PC-3 (cell line): Measurements from ENCODE around the gene RC3H1. TPM values are rescaled to one million over a fixed set of nuclear protein-coding genes. Genes with fewer than 3 reads are reported as not detected.
"Not testable (repeated sequence)": the region's sequence is repeated elsewhere in the genome, so short reads cannot be mapped to it uniquely, and the experiment has no call there.

Experiments used
- ATAC-seq: fragments of 200-7000 bp; cut with Tn5 transposase; 2 replicates; pipeline ENCODE4 v1.9.1; 2020; ENCODE audit warnings: mild to moderate bottlenecking, moderate library complexity
- BruUV-seq: library from RNA; stranded (reverse); fragments of 400-500 nt; replicated peaks from 2 replicates; lab custom pipeline; 2021; lab: Mats Ljungman, UMichigan
- CTCF ChIA-PET: fragments of 300-600 bp; sonication (Branson Sonifier 250); formaldehyde crosslinking; loops from one replicate; lab custom pipeline; 2022; ENCODE audit warnings: antibody characterized with exemption; lab: Charles Lee
- POLR2A ChIA-PET: fragments of 300-600 bp; sonication (Branson Sonifier 250); formaldehyde crosslinking; loops from one replicate; lab custom pipeline; 2022; ENCODE audit warnings: antibody characterized with exemption; ENCODE audit not compliant: unreplicated experiment; lab: Charles Lee
- DNase-seq: peaks from one replicate; pipeline ENCODE4 v3.0.0-alpha.2; 2015
- H2AFZ ChIP-seq: fragments of 300-600 bp; sonication (generic); 2 replicates; pipeline ENCODE4 v1.6.0; 2016; ENCODE audit warnings: antibody characterized with exemption, low read length
- H3F3A ChIP-seq: fragments of 300-600 bp; sonication (generic); one replicate; pipeline ENCODE4 v1.6.0; 2017; ENCODE audit warnings: antibody characterized with exemption, low read length, control low read depth, mild to moderate bottlenecking; ENCODE audit not compliant: unreplicated experiment
- H3K27ac ChIP-seq: fragments of 300-600 bp; sonication (generic); 2 replicates; pipeline ENCODE4 v1.5.1; 2016; ENCODE audit warnings: mild to moderate bottlenecking, low read length
- H3K27me3 ChIP-seq: fragments of 300-600 bp; sonication (generic); 2 replicates; pipeline ENCODE4 v1.6.1; 2016; ENCODE audit warnings: low read length, mixed read lengths
- H3K36me3 ChIP-seq: fragments of 300-600 bp; sonication (generic); 2 replicates; pipeline ENCODE4 v1.6.1; 2016; ENCODE audit warnings: low read depth, mixed run types, low read length, mixed read lengths
- H3K4me1 ChIP-seq: fragments of 300-600 bp; sonication (generic); 2 replicates; pipeline ENCODE4 v1.5.1; 2016; ENCODE audit warnings: low read length; ENCODE audit not compliant: insufficient read depth
- H3K4me2 ChIP-seq: fragments of 300-600 bp; sonication (generic); 2 replicates; pipeline ENCODE4 v1.6.0; 2016; ENCODE audit warnings: low read length
- H3K4me3 ChIP-seq: fragments of 300-600 bp; sonication (generic); 2 replicates; pipeline ENCODE4 v1.5.1; 2016; ENCODE audit warnings: mild to moderate bottlenecking, low read length, mixed read lengths
- H3K79me2 ChIP-seq: fragments of 300-600 bp; sonication (generic); 2 replicates; pipeline ENCODE4 v1.6.1; 2017; ENCODE audit warnings: low read length, mixed read lengths
- H3K9ac ChIP-seq: fragments of 300-600 bp; sonication (generic); 2 replicates; pipeline ENCODE4 v1.6.0; 2016; ENCODE audit warnings: mild to moderate bottlenecking, low read length
- H3K9me2 ChIP-seq: fragments of 300-600 bp; sonication (generic); replicated peaks from 2 replicates; pipeline ENCODE4 v1.6.1; 2016; ENCODE audit warnings: mixed run types, low read length, mixed read lengths
- H3K9me3 ChIP-seq: fragments of 300-600 bp; sonication (generic); 2 replicates; pipeline ENCODE4 v1.6.1; 2016; ENCODE audit warnings: low read length, mixed read lengths
- H4K20me1 ChIP-seq: fragments of 300-600 bp; sonication (generic); 2 replicates; pipeline ENCODE4 v1.6.1; 2016; ENCODE audit warnings: low read length, mixed read lengths
- EZH2 ChIP-seq: fragments of 300-600 bp; sonication (generic); IDR thresholded peaks from one replicate; pipeline ENCODE4 v1.6.1; 2017; ENCODE audit warnings: antibody characterized with exemption, mild to moderate bottlenecking, low read length; ENCODE audit not compliant: unreplicated experiment
- EZH2phosphoT487 ChIP-seq: fragments of 300-600 bp; sonication (generic); IDR thresholded peaks from 2 replicates; pipeline ENCODE4 v1.6.1; 2018; ENCODE audit warnings: mild to moderate bottlenecking, antibody characterized with exemption, low read length, borderline replicate concordance
- intact Hi-C: fragments of 100-400 bp; cut with micrococcal nuclease; formaldehyde crosslinking; loops from 2 replicates; pipeline ENCODE4 v1.9.0; 2023
- total RNA-seq: library from RNA; depleted of rRNA; stranded (reverse); fragments of >200 nt; gene quantifications from 2 replicates; pipeline ENCODE4 v1.2.3, GENCODE V29; 2014
- TF ChIP-seq, protein P1 (sequence below): fragments of 300-600 bp; sonication (generic); conservative IDR thresholded peaks from 2 replicates; pipeline ENCODE4 v1.5.1; 2017; ENCODE audit warnings: antibody characterized with exemption, low read depth, mild to moderate bottlenecking, low read length

The RC3H1 gene
- total RNA-seq, 1 experiment from 2014 or later: 7.5 TPM

DNA sequence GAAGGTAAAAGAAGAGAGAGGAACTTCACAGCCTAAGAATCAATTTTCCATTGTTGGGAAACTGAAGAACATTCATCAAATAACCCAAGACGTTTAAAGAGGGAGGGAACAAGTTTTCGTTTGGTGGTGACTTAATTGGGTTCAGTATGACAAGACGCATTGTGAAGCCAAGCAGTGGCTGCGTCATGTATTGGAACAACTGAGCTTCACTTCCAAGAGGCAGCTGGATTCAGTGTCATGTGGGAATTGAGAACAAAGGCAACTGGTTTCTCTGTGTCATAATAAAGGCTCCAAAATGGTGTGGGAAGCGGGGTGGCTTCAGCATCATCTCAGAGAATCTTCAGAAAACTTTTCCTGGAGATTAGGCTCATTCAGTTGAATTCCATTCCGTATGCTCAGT lies 29.8 kb upstream of the RC3H1 start:
- H3K27me3 ChIP-seq: no peaks in the 10 kb centered on the region
- no peak overlapping the region for H3K9ac ChIP-seq
- no peaks in the 10 kb centered on the region for H3K79me2 ChIP-seq
- H3K27ac ChIP-seq: no peak overlapping the region
- no TSS peak for BruUV-seq
- POLR2A ChIA-PET: no interaction called here
- H2AFZ ChIP-seq: no peak overlapping the region
- no peaks in the 10 kb centered on the region for H3K9me2 ChIP-seq
- no peaks in the 10 kb centered on the region for H3K36me3 ChIP-seq
- TF ChIP-seq, protein P1, sequence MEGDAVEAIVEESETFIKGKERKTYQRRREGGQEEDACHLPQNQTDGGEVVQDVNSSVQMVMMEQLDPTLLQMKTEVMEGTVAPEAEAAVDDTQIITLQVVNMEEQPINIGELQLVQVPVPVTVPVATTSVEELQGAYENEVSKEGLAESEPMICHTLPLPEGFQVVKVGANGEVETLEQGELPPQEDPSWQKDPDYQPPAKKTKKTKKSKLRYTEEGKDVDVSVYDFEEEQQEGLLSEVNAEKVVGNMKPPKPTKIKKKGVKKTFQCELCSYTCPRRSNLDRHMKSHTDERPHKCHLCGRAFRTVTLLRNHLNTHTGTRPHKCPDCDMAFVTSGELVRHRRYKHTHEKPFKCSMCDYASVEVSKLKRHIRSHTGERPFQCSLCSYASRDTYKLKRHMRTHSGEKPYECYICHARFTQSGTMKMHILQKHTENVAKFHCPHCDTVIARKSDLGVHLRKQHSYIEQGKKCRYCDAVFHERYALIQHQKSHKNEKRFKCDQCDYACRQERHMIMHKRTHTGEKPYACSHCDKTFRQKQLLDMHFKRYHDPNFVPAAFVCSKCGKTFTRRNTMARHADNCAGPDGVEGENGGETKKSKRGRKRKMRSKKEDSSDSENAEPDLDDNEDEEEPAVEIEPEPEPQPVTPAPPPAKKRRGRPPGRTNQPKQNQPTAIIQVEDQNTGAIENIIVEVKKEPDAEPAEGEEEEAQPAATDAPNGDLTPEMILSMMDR: no peak
- no peak for TF ChIP-seq EZH2
- no peak for TF ChIP-seq EZH2phosphoT487
- H3F3A ChIP-seq: no peaks in the 10 kb centered on the region
- DNase-seq: no peak
- H3K4me3 ChIP-seq: no peak overlapping the region
- intact Hi-C loops: no loop called here
- no peaks in the 10 kb centered on the region for H3K4me1 ChIP-seq
- CTCF ChIA-PET: no interaction called here
- H3K9me3 ChIP-seq: no peaks in the 10 kb centered on the region
- H3K4me2 ChIP-seq: no peak overlapping the region
- no peaks in the 10 kb centered on the region for H4K20me1 ChIP-seq
- ATAC-seq: no peak

DNA sequence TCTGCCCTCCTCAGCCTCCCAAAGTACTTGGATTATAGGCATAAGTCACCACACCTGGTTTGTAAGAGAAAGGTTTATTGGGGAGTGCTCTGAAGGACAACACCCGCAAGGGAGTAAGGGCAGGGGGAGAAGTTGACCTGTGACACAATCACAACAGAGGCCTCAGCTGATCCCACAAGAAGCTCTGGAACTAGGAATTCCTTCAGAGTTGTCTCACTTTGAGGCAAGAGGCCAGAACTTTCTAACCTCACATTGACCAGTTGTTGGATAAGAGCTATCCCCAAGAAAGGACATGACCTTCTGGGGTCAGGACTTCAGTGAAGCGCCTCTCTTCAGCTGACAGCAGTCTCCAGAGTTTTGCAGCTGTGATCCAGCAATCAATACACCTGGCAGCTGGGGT lies 27.4 kb upstream of the RC3H1 start:
- H3K9me2 ChIP-seq: no peaks in the 10 kb centered on the region
- no peak overlapping the region for H2AFZ ChIP-seq
- H3F3A ChIP-seq: no peaks in the 10 kb centered on the region
- TF ChIP-seq, protein P1: no peak
- TF ChIP-seq EZH2phosphoT487: no peak
- TF ChIP-seq EZH2: no peak
- DNase-seq (no peak), ATAC-seq (no peak)
- CTCF ChIA-PET: no interaction called here
- no peaks in the 10 kb centered on the region for H3K9me3 ChIP-seq
- no peak overlapping the region for H3K9ac ChIP-seq
- no peak overlapping the region for H3K27ac ChIP-seq
- H3K4me1 ChIP-seq: no peaks in the 10 kb centered on the region
- no peak overlapping the region for H3K4me3 ChIP-seq
- no peaks in the 10 kb centered on the region for H3K79me2 ChIP-seq
- intact Hi-C loops: no loop called here
- BruUV-seq: no TSS peak
- no peaks in the 10 kb centered on the region for H3K36me3 ChIP-seq
- H3K4me2 ChIP-seq: no peak overlapping the region
- H4K20me1 ChIP-seq: no peaks in the 10 kb centered on the region
- POLR2A ChIA-PET: no interaction called here
- H3K27me3 ChIP-seq: no peaks in the 10 kb centered on the region

DNA sequence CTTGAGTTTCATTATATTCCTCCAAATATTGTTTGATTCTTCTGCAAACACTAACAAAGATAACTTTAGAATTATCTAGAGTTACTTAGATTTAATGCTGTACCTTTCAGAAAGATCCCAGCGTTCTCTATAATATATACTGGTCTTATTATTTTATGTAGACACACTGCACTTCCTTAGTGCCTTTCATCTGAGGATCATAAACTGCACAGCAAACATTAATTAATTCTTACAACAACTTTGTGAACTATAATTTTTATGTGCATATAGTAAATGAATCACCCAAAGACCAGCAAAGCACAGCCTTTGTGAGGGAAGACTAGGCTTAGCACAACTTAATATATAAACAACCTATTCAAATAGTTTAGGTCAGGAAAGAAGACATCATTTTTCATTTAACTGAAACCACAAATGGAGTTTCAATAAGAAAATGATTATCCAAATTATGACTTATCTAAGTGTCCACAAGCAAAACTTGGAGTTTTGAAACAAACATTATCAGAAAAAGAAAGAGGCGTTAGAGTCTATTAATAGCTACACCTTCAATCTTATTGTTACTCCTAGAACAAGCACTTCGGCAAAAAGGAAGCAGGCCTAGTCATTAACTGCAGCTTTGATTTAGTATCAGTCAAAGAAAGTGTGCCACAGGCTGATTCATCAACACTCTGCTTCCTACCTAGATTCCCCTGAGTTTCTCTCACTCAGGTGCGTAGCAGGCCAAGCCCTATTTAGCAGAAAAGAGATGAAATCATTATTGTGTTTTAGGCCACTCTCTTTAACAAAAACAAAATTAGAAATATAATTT lies 22.5 kb upstream of the RC3H1 start:
- Histone ChIP-seq H2AFZ (no peak overlapping the region), H3F3A (no peaks in the 10 kb centered on the region), H3K27ac (no peak overlapping the region), H3K27me3 (no peaks in the 10 kb centered on the region), H3K9me3 (no peaks in the 10 kb centered on the region), H3K36me3 (no peaks in the 10 kb centered on the region), H3K9me2 (no peaks in the 10 kb centered on the region), H3K4me3 (no peak overlapping the region), H3K79me2 (no peaks in the 10 kb centered on the region), H3K4me2 (no peak overlapping the region), H4K20me1 (no peaks in the 10 kb centered on the region), H3K4me1 (peaks cover 12% of the 10 kb centered on the region), H3K9ac (no peak overlapping the region)
- ChIA-PET POLR2A (no interaction called here), CTCF (no interaction called here)
- ATAC-seq (no peak), DNase-seq (no peak)
- intact Hi-C loops: no loop called here
- no TSS peak for BruUV-seq
- TF ChIP-seq EZH2 (no peak), EZH2phosphoT487 (no peak)
- TF ChIP-seq, protein P1: no peak

DNA sequence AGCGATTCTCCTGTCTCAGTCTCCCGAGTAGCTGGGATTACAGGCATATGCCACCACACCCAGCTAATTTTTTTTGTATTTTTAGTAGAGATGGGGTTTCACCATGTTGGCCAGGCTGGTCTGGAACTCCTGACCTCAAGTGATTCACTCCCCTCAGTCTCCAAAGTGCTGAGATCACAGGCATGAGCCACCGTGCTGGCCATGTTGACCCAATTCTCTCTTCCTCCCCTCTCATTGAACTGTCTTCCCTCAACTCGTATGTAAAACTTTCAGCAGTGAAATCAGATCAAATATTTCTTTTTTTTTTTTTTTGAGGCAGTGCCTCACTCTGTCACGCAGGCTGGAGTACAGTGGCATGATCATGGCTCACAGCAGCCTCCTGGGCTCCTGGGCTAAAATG lies 20.4 kb upstream of the RC3H1 start:
- H2AFZ ChIP-seq, H3K9me2 ChIP-seq, POLR2A ChIA-PET, H3K36me3 ChIP-seq, H3K9me3 ChIP-seq, H3F3A ChIP-seq, H3K27me3 ChIP-seq, DNase-seq, CTCF ChIA-PET, H3K4me3 ChIP-seq, H3K4me2 ChIP-seq, ATAC-seq, H3K9ac ChIP-seq, H3K79me2 ChIP-seq, H4K20me1 ChIP-seq, BruUV-seq, H3K27ac ChIP-seq, intact Hi-C loops: not testable (repeated sequence)
- peaks cover 12% of the 10 kb centered on the region for H3K4me1 ChIP-seq
